HG02759 (cell line): Measurements from ENCODE around the gene RABEP2.
"Not testable (repeated sequence)": the region's sequence is repeated elsewhere in the genome, so short reads cannot be mapped to it uniquely, and the experiment has no call there.

Experiments
- ATAC-seq: cut with Tn5 transposase; IDR thresholded peaks from one replicate; pipeline ENCODE4 v1.9.1; 2021; ENCODE audit warnings: mild to moderate bottlenecking, moderate library complexity; ENCODE audit not compliant: unreplicated experiment

RABEP2 gene

GRCh38 chr16:28904828-28905227 is 20.2 kb downstream of the RABEP2 start:
- no peak for ATAC-seq

GRCh38 chr16:28904363-28904762 is 20.7 kb downstream of the RABEP2 start:
- ATAC-seq, result no peak

- ATAC-seq, result no peak
Measured at GRCh38 chr16:28903344-28904042, 21.5 kb downstream of the RABEP2 start.

- no peak for ATAC-seq
Measured at GRCh38 chr16:28902909-28903308, 22.1 kb downstream of the RABEP2 start.

- no peak for ATAC-seq
Measured at GRCh38 chr16:28901862-28902261, 23.2 kb downstream of the RABEP2 start.

GRCh38 chr16:28900601-28901000 is 24.4 kb downstream of the RABEP2 start:
- ATAC-seq, result no peak

- no peak for ATAC-seq
Measured at GRCh38 chr16:28899882-28900590, 25.0 kb downstream of the RABEP2 start.

GRCh38 chr16:28898942-28899341 is 26.1 kb downstream of the RABEP2 start:
- ATAC-seq, result no peak

- no peak for ATAC-seq
Measured at GRCh38 chr16:28898266-28898665, 26.8 kb downstream of the RABEP2 start.

- ATAC-seq, result no peak
Measured at GRCh38 chr16:28897826-28898225, 27.2 kb downstream of the RABEP2 start.

- ATAC-seq, result no peak
Measured at GRCh38 chr16:28895609-28896008, 29.4 kb downstream of the RABEP2 start.

- no peak for ATAC-seq
Measured at GRCh38 chr16:28893291-28893690, 31.7 kb downstream of the RABEP2 start.

- no peak for ATAC-seq
Measured at GRCh38 chr16:28891964-28892890, 32.8 kb downstream of the RABEP2 start.

GRCh38 chr16:28890355-28890754 is 34.7 kb downstream of the RABEP2 start:
- ATAC-seq, result not testable (repeated sequence)

- ATAC-seq, result no peak
Measured at GRCh38 chr16:28886945-28887344, 38.1 kb downstream of the RABEP2 start.

GRCh38 chr16:28884045-28884444 is 41.0 kb downstream of the RABEP2 start:
- ATAC-seq, result no peak

- no peak for ATAC-seq
Measured at GRCh38 chr16:28883221-28883996, 41.6 kb downstream of the RABEP2 start.

GRCh38 chr16:28882551-28883160 is 42.4 kb downstream of the RABEP2 start:
- no peak for ATAC-seq

GRCh38 chr16:28881565-28881964 is 43.5 kb downstream of the RABEP2 start:
- ATAC-seq, result not testable (repeated sequence)

- ATAC-seq, result no peak
Measured at GRCh38 chr16:28880955-28881354, 44.1 kb downstream of the RABEP2 start.
